Measurements from ENCODE around the gene SEPTIN10.

GRCh38 chr2:109531221-109531620, 82.5 kb downstream of the SEPTIN10 start:
- TF ChIP-seq CTCF (conservative IDR thresholded peaks at IDR 0.05; ENCODE audit: low read length) (no peak), EZH2phosphoT487 (IDR thresholded peaks at IDR 0.05; ENCODE audit: borderline replicate concordance) (no peak)

Measured in Loucy (cell line).